Panc1 (cell line): ENCODE data around the gene SUN1.
"Not testable (repeated sequence)": the region's sequence is repeated elsewhere in the genome, so short reads cannot be mapped to it uniquely, and the experiment has no call there.

Experiments used
- CTCF ChIP-seq: fragments of 450-650 bp; IDR thresholded peaks from 2 replicates; pipeline ENCODE4 v1.5.1; 2017; ENCODE audit warnings: mild to moderate bottlenecking
- TF ChIP-seq, protein P1 (sequence below), 2 experiments: IDR thresholded peaks; 2 replicates each; pipeline ENCODE4 v1.6.1; 2011 to 2012; ENCODE audit warnings: low read depth in 2 of 2, control low read depth in 1 of 2, low read length in 1 of 2, mild to moderate bottlenecking in 1 of 2, moderate library complexity in 1 of 2; ENCODE audit not compliant: insufficient read depth in 1 of 2

DNA sequence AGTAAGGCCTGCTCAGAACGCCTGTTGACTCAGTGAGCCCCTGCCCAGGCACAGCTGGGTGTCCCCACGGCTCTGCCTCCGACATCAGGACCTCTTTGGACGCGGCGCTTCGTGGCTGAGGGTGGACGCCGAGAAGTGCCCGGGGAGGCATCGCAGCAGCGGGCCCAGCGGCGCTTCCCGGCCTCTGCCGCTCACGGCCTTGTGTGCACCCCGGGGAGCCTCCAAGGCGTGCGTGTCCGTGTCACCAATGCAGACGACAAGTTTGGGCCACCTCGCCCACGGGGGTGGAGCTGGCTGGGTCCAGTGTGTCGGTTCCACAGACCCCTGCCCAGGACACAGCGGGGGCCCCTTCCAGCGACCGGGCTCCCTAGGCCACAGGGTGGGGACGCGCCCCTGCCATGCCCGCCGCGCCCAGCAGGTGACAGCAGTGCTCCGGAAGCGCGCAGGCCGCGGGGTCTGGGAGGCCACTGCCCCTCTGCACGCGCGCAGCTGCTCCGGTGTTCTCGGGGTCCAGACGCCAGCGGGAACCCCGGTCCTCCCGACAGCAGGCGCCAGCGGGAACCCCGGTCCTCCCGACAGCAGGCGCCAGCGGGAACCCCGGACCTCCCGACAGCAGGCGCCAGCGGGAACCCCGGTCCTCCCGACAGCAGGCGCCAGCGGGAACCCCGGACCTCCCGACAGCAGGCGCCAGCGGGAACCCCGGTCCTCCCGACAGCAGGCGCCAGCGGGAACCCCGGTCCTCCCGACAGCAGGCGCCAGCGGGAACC lies 76.5 kb downstream of the SUN1 start:
- TF ChIP-seq CTCF: peak; percentile 95
- TF ChIP-seq, protein P1, sequence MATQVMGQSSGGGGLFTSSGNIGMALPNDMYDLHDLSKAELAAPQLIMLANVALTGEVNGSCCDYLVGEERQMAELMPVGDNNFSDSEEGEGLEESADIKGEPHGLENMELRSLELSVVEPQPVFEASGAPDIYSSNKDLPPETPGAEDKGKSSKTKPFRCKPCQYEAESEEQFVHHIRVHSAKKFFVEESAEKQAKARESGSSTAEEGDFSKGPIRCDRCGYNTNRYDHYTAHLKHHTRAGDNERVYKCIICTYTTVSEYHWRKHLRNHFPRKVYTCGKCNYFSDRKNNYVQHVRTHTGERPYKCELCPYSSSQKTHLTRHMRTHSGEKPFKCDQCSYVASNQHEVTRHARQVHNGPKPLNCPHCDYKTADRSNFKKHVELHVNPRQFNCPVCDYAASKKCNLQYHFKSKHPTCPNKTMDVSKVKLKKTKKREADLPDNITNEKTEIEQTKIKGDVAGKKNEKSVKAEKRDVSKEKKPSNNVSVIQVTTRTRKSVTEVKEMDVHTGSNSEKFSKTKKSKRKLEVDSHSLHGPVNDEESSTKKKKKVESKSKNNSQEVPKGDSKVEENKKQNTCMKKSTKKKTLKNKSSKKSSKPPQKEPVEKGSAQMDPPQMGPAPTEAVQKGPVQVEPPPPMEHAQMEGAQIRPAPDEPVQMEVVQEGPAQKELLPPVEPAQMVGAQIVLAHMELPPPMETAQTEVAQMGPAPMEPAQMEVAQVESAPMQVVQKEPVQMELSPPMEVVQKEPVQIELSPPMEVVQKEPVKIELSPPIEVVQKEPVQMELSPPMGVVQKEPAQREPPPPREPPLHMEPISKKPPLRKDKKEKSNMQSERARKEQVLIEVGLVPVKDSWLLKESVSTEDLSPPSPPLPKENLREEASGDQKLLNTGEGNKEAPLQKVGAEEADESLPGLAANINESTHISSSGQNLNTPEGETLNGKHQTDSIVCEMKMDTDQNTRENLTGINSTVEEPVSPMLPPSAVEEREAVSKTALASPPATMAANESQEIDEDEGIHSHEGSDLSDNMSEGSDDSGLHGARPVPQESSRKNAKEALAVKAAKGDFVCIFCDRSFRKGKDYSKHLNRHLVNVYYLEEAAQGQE (IDR thresholded peaks at IDR 0.05; ENCODE audit: insufficient read depth in 1 of 2, low read depth in 2 of 2, low read length in 1 of 2): not testable (repeated sequence)
